NCI-H345 (cell line): ENCODE results near the gene RAPGEF2.
"Not testable (repeated sequence)": the region's sequence is repeated elsewhere in the genome, so short reads cannot be mapped to it uniquely, and the experiment has no call there.

ENCODE experiments used
- DNase-seq: peaks from one replicate; lab custom pipeline; 2025; lab: John Stamatoyannopoulos, UW

Gene RAPGEF2

DNA sequence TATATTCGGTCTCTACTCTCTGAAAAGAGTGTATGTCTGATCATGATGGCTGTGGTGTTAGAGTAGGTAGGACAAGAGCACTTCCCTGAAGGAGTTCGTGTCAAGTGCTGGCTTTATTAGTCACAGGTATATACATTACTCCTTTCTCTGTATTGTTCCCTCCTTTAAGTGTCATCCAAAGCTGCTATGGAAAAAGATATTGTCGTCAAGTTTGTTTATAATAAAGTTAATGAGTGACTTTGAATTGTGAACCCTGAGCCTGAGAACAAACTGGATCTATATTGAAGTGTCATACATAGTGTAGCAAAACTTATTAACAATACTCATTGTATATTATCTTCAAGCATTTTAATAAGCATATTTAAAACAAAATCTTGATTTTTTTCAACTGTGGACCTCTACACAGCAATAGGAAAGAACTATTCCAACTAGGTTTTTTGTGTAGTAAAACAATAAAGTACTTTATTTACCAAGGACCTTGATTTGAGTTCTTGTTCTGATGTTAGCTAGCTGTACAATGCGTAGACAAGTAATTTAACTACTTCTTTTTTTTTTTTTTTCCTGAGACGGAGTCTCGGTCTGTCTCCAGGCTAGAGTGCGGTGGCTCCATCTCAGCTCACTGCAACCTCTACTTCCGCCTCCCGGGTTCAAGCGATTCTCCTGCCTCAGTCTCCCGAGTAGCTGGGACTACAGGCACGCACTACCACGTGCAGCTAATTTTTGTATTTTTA lies 177.7 kb downstream of the RAPGEF2 start:
- peak; percentile 7 for DNase-seq

DNA sequence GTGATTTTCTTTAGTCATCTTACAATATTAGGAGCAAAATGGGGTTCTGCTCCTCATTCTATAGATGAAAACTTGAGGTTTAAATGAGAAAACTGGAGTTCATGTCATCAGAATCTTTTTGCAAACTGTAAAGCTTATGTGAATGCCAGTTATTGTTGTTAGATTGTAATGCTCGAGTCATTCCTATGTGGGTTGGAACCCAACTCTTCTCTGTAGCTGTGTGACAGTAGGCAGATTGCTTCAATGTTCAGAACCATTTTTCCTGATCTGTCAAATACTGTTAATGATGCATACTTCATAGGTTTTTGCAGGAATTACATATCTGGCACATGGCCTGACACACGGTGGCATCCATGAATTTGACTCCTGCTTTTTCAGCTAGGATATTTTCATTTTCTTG lies 178.9 kb downstream of the RAPGEF2 start:
- DNase-seq: no peak

DNA sequence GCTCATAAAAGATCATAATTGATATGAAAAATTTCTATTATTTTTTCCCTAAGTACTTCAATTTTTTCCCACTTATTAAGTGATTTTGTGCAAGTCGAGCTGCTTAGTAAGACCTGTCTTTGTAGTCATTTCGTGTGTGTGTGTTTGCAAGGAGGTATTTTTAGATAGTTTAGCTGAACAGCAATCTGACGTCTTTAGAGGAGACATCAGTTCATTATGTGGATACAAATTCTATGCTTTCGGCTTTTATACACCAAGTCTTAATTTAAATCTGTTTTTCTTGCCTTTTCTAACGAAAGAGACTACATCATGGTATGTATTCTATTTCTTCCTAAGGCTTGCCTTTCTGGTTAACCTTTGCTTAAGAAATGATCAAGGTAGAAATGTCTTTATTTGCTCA lies 179.4 kb downstream of the RAPGEF2 start:
- no peak for DNase-seq

GRCh38 chr4:159282944-159283343 lies 180.1 kb downstream of the RAPGEF2 start:
- DNase-seq: no peak

- DNase-seq: no peak
Observed at GRCh38 chr4:159283696-159284095, 180.8 kb downstream of the RAPGEF2 start.

DNA sequence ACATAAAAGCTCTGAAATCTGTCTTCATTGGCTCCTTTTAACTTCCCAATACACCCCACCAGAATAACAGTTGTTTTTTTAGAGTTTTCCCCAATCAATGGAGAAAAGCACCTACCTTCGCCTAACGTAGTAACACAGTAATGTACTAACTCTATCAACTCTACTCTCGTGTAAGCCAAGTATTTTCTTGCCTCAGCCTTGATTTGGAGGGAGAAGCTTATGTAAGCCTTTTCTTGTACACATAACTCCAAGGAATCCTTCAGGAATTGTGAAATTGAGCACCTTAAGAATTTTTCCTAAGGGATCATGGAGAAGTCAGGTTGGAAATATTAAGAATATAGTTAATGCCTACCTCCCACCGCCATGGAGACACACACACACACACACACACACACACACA lies 181.2 kb downstream of the RAPGEF2 start:
- DNase-seq: no peak

GRCh38 chr4:159284733-159285132 lies 181.9 kb downstream of the RAPGEF2 start:
- no peak for DNase-seq

GRCh38 chr4:159287767-159288166 lies 184.9 kb downstream of the RAPGEF2 start:
- DNase-seq: no peak

GRCh38 chr4:159289682-159290081 lies 186.8 kb downstream of the RAPGEF2 start:
- DNase-seq: no peak

- DNase-seq: no peak
Observed at GRCh38 chr4:159290321-159291030, 187.6 kb downstream of the RAPGEF2 start.

DNA sequence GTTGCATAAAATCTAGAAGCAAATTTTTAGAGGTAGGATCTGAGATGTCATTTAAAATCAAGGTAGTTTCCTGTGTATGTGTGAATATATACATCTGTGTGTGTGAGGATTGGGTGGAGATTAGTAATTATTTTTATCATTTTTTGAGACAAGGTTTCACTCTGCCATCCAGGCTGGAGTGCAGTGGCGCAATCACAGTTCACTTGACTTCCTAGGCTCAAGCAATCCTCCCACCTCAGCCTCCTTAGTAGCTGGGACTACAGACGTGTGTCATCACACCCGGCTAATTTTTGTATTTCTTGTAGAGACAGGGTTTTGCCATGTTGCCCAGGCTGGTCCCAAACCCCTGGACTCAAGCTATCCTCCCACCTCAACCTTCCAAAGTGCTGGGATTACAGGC lies 188.3 kb downstream of the RAPGEF2 start:
- DNase-seq: no peak

DNA sequence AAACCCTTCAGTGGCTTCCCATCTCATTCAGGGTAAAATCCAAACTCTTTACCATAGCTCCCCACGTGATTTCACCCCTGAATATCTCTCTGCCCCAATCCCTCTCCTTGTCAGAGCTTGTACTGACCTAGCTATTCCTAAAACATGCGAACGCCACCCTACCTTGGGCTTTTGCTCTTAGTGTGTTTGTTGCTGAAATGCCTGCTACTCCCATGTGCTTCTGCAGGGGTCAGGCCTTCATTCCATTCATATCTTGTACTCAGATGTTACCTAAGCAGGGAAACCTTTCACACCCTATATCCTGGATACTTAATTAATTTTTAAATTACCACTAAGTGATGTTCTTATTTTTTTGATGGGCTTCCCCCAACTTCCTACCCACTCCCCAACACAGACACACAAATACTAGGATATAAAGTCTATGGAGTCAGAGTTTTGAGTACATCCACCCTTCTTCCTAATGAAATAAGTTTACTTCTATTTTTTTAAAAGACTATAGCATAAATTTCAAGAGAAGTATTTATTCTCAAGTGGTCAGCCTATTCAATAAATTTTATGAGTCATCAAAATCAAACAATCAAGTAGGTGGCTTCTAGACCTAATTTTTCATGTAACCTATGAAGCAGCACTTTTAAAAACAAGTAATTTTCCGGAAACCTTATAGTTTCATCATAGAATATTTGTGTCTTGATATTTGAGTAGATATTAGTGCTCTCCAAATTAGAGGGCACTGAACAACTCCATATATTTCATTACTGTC lies 189.4 kb downstream of the RAPGEF2 start:
- no peak for DNase-seq

- DNase-seq: no peak
Observed at GRCh38 chr4:159293811-159294515, 191.1 kb downstream of the RAPGEF2 start.

DNA sequence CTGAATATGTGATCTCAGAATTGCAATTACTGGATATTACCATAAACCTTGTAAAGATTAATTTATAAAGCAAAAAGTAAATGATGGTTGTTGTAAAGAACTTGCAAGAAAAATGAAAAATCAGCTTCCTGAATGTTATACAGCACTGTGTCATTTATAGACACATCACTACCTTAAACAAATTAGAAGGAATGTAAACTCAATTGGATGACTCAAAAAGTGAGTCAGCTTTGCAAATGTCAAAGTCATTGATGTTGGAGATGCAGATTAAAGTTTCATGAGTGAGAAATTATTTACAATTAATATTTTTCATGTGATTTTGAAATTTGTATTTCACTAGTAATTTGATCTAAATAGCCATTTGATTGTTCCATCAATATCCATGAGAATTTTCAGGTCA lies 193.2 kb downstream of the RAPGEF2 start:
- no peak for DNase-seq

GRCh38 chr4:159297091-159297490 lies 194.2 kb downstream of the RAPGEF2 start:
- DNase-seq: no peak

DNA sequence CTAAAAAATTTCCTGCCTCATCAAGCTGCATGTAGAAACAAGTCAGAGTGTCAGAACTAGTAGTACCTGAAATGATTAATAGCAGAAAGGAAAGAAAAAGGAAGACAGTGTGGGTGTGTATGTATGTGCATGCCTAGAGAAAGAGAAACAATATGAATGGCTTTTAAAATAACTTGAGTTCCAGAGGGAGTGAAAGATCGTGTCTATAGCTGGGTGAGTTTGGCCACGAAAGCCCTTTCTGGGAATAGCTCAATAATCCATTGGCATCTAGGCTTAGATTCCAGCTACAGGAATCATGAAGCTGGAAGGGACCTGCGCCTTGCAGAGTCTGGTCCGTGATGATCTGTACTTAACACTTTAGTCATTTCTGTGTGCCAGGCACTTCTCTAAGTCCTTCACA lies 195.6 kb downstream of the RAPGEF2 start:
- no peak for DNase-seq

DNA sequence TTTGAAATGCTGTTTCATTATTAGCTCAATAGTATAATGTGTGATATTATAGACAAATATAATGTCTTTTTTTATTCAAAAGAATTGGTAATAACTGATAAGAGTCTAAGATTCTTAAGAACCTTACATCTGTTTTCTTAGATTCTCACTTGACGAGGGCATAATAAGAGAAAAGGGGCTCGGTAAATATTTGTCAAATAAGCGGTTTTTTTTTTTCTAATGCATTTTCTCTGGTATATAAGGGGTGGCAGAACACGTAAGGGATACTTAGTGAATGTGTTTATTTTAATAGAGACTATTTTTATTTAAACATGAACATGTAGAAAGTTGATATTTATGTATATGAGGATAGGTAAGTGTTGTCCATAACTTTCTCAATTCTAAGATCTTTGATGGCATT lies 200.6 kb downstream of the RAPGEF2 start:
- no peak for DNase-seq

- no peak for DNase-seq
Observed at GRCh38 chr4:159305129-159305528, 202.2 kb downstream of the RAPGEF2 start.

DNA sequence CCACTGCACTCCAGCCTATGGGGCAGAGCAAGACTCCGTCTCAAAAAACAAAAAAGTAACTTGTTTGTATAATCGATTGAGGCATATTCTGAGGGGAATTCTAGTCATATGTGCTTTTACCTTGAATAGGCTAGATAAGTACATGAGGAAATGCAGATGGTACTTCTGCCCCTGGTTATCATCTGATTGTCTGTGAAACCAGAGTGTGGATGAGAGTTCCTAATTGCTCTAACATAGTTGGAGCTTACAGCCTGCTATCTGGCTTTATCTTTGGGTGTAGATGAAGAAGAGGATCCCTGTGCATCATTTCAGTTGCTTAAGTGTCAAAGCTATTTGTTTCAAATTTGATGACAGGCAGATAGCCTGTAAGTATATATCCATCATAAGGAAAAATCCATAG lies 205.1 kb downstream of the RAPGEF2 start:
- DNase-seq: no peak

DNA sequence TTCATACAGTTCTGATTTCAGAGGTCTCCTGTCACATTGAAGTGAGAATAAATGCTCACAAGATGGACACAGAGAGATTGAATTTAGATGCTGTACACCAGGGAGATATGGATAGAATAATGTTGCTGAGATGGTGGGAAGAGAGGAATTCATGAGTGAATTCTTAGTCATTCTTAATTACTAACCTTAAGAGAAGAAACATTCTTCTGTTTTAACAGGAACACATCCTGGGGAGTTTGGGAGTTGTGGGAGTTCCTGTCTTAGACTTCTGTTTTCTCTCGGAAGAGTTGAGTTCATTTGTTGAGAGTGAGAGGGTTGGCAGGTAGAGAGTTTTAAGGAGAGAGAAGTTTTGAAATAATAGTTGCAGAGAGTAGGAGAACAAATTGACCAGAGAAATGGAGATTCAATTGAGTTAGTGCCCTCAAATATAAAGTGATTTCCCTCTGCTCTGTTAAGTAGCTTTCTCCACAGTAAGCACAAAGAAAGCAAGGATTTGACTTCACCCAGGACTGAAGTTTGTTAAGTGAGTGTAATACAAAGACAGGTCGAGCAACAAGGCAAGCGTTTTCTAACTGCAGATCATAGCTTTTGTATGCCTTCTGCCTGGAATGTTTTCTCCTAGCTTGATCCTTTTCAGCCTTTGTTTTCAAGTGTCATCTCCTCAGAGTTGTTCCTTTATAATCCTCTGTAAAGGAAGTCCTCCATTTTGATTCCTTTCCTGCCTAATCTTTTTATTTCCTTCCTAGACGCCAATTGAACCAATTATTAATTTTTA lies 205.9 kb downstream of the RAPGEF2 start:
- DNase-seq: no peak

DNA sequence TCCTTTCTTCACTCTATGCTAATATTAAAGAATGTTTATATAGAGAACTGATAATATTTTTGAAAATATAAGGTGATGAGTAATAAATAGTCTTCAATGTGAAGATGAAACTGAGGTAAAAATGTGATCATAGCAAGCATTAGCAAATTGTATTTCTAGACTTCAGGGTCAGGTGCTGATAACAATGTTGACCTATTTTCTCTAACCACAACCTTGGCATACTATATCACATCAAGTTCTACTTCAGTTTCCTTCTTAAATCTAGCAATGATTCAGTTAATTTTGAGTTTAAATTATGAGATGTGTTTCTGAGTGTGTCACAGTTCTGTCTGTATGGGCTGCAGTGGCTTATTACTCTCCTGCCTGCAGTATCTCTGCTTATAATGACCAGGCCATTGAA lies 209.4 kb downstream of the RAPGEF2 start:
- DNase-seq: no peak

DNA sequence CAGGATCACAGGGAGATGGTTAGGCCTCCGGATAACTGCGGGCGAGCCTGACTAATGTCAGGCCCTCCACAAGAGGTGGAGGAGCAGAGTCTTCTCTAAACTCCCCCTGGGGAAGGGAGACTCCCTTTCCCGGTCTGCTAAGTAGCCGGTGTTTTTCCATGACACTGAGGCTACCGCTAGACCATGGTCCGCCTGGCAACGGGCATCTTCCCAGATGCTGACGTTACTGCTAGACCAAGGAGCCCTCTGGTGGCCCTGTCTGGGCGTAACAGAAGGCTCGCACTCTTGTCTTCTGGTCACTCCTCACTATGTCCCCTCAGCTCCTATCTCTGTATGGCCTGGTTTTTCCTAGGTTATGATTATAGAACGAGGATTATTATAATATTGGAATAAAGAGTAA lies 213.0 kb downstream of the RAPGEF2 start:
- not testable (repeated sequence) for DNase-seq
